ENCODE data around the gene PTTG1IP.

Gene PTTG1IP

DNA sequence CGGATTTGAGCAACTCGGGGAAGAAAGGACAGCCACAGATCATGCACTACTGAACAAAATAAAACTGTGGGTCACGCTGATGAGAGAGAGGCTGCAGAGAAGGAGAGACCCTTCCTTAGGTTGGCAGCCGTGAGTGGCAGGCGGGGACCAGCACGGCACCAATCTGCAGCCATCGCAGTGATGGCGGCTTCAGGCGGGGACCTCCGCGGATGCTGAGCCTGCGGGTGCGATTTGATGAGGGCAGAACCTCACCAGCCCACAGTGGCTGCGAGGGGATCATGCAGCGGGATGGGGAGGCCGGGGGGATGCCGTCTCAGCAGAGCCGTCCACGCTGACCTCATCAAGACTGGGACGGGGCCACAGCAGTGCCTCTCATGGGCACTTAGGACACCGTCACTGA lies 35.4 kb upstream of the PTTG1IP start:
- no peak for DNase-seq

DNA sequence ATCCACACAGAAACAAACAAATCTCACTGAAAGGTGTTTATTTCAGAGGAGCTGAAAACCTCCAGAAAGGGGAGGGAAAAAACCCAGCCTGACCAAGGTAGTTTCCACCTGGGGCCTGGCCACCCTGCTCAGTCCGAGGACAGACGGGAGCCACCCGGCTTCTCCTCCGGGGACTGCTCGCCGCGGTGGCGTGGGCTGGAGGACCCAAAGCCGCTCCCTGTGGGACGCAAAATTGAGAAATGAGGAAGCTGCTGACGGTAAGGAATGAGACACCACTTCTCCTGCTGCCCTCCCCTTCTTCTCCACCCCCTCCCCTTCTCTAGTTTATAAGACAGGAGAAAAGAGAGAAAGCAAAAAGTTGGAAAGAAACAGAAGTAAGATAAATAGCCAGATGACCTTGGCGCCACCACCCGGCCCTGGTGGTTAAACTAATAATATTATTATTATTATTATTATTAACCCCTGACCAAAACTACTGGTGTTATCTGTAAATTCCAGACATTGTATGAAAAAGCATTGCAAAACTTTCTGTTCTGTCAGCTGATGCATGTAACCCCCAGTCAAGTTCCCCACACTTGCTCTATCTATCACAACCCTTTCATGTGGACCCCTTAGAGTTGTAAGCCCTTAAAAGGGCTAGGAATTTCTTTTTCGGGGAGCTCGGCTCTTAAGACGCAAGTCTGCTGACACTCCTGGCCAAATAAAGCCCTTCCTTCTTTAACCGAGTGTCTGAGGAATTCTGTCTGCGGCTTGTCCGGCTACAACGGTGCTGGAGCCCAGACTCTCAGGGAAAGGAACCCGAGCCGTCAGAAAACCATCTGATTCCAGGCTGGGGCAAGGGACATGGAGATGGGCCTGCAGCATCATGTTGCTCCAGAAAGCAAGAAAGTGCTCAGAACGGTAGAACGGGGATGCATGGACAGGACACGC lies 34.7 kb upstream of the PTTG1IP start:
- DNase-seq: no peak

GRCh38 chr21:44907225-44907965 lies 33.9 kb upstream of the PTTG1IP start:
- DNase-seq: no peak

DNA sequence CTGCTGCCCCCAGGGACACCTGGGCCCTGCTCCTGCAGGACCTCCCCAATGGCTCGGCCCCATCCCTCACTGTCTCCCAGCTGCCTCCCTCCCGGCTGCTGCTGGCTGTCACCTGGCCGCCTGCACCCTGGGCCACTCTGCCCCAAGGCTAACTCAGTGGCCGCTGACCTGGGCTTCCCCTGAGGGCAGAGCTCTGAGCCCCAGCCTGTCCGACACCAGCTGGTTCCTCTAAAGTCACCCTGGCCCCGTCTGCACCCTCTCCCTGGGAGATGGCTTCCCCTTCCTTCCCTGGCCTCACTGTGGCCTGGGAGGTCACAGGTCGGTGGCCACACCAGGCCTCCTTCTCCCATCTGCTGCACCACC lies 32.2 kb upstream of the PTTG1IP start:
- DNase-seq: no peak

GRCh38 chr21:44905016-44905727 lies 31.7 kb upstream of the PTTG1IP start:
- DNase-seq: no peak

- no peak for DNase-seq
Measured at GRCh38 chr21:44904141-44904923, 30.8 kb upstream of the PTTG1IP start.

- no peak for DNase-seq
Measured at GRCh38 chr21:44903689-44904088, 30.2 kb upstream of the PTTG1IP start.

- DNase-seq: no peak
Measured at GRCh38 chr21:44903050-44903685, 29.7 kb upstream of the PTTG1IP start.

DNA sequence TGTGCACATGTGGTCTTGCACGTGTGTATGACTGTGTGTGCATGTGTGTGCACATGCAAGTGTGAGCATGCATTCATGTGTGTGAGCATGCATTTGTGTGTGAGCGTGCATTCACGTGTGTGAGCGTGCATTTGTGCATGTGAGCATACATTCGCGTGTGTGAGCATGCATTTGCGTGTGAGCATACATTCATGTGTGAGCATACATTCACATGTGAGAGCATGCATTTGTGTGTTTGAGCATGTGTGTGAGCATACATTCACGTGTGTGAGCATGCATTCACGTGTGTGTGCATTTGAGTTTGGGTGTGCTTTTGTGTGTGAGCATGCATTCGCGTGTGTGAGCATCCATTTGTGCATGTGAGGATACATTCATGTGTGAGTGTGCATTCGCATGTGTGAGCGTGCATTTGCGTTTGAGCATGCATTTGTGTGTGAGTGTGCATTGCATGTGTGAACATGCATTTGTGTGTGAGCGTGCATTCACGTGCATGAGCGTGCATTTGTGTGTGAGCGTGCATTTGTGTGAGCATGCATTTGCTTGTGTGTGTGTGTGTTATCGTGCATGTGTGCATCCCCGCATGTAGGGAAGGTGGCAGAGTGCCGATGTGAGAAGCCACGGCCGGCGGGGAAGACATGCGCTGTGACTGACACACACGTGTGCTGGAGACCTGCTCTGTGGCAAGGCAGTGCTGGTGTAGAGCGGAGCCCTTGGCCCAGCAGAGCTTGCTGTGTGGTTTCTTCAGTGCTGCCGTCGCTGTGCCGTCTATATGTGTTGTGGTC lies 29.0 kb upstream of the PTTG1IP start:
- DNase-seq: no peak

GRCh38 chr21:44901391-44902074 lies 28.0 kb upstream of the PTTG1IP start:
- no peak for DNase-seq

- no peak for DNase-seq
Measured at GRCh38 chr21:44900559-44901251, 27.2 kb upstream of the PTTG1IP start.

DNA sequence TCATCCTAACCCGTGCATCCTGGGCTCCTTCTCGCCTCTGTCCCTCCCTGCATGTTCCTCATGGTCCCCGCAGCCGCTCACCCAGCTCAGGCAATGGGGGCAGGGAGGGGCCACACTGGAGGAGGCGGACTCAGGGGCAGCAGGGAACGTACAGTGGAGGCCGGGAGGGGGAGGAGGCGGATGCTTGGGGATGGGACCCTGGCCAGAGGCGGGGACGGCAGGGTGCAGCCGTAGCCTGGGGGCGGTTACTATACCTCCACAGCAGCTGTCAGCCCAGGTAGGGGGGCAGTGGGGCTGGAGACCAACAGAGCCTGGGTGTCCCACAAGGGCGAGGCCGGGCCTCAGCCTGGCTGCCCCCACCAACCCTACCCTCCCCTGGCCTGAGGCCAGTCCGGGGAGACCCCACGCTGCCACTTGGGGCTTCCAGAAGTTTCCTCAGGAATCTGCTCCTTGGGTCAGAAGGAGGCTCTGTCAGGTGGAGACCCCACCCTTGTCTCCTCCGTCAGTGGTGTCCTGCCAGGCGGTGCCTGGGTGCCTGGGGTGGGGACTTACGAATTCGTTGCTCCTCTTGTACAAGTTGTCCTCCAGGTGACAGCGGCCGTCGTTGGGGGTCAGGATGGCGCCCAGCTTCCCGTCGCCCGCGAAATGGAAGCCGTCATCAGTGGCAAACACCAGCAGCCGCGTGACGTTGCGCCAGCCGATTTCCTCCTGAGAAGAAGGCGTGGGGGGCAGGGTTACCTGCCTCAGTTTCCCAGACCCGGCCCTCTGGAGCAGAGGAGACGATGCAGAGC lies 26.5 kb upstream of the PTTG1IP start:
- DNase-seq: no peak

- no peak for DNase-seq
Measured at GRCh38 chr21:44898851-44899767, 25.6 kb upstream of the PTTG1IP start.

- no peak for DNase-seq
Measured at GRCh38 chr21:44898011-44898488, 24.6 kb upstream of the PTTG1IP start.

- no peak for DNase-seq
Measured at GRCh38 chr21:44897326-44898010, 24.0 kb upstream of the PTTG1IP start.

DNA sequence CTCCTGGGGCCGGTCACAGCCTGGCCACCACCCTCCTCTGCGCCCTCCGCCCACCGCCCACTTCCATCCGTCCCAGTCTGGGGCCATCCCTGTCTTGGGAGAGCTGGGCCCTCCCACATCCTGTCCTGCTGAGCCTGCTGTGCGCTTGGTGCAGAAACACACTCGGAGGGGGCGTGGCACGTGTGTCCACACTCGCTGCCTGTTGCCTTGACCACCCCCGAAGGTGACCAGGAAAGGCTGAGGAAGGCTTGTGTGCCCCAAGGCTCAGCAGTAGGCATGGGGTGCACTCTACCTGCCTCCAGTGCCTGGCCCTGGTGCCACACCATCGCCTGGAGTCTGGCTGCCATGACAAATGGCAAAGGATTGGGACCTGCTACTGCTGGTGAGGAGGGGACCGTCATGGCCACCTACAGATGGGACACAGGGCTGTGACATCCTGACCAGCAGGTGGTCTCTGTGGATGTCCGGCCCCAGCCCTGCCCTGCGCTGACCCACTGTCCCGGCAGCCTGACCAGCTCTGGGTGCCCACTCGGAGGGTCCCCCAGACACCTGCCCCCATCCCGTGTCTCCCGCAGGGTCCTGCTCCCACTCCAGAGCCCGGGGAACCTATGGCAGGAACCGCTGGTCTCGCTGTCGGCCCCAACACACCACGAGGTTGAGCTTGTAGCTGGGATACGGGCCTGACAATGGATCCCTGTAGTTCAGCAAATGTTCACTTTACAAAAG lies 23.2 kb upstream of the PTTG1IP start:
- no peak for DNase-seq

- DNase-seq: no peak
Measured at GRCh38 chr21:44895859-44896258, 22.4 kb upstream of the PTTG1IP start.
